Astrocyte of the hippocampus (primary cell): ENCODE measurements around the gene NOL4.

Experiments
- DNase-seq: peaks from one replicate; pipeline ENCODE4 v3.0.0; 2011; ENCODE audit warnings: low read depth, low spot score

NOL4 gene

DNA sequence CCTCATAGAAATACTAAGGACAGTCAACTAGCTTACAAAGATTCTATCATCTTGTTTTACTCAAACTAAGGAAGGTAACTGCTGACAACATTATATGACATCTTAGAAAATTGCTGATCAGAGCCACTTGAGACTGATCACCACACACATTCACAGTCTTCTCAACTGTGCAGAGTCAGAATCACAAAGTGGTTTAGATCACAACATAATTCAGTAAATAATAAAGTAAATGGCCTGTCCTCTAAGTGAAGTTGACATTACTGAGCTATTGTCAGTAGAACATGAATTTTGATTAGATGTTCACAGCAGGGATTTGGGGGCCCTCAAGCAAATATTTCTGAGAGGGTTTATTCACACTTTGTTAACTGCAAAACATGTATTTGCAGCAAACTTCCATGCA, 28.5 kb downstream of the NOL4 start:
- DNase-seq, result no peak

DNA sequence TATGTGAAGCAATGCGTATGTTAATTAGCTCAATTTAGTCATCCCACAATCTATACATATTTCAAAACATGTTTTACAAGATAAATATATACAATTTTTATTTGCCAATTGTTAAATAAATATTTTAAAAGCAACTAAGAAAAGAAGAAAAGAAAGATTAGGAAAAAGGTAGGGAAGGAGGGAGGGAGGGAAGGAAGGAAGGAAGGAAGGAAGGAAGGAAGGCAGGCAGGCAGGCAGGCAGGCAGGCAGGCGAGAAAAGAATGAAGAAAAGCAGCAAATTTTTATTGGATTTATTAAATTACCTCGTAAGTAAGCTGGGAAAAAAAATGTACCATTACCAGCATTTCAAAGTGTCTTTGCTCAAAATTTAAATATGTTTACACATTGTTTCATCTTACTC, 30.5 kb downstream of the NOL4 start:
- DNase-seq, result no peak

DNA sequence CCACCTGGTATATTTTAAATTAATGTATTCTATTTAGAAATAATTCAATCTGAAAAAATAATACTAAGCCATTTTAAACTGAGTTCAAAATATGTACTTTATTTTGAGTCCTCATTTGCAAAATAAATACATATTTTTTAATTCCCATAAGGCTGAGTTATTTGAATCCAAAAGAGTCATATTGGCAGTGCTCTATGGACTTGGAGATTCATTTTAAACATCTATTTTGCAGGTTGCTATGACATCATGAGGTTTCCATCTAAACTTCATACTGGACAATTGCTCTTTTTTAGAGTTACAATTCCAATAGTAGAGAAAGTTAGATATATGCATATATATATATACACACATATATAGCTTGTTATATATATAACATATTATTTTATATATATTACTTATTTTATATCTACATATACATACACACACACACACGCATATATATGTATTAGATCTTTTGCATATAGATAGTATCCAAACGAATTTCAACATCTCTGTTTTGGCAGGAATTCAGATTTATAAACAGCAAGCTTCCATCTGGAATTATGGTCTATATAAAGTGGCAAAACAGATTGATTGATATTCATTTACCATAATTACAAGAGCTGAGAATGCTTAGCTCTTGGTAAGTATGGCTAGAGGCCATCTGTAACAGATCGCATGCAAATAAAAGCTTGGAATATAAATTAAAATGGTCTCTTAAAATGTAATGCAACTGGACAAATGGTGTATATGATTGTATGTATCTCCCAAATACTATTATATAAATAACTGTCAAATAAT, 34.9 kb downstream of the NOL4 start:
- no peak for DNase-seq
